Mesendoderm (in vitro differentiated cells): ENCODE data around the gene KRTAP4-5.
"Not testable (repeated sequence)": the region's sequence is repeated elsewhere in the genome, so short reads cannot be mapped to it uniquely, and the experiment has no call there.

ENCODE experiments used
- DNase-seq: peaks from one replicate; pipeline ENCODE4 v3.0.0; 2013
- H2AK5ac ChIP-seq: 2 replicates; pipeline ENCODE4 v1.6.1; 2013; ENCODE audit warnings: low read length, inconsistent platforms
- H2BK120ac ChIP-seq: 2 replicates; pipeline ENCODE4 v1.6.1; 2013; ENCODE audit warnings: low read depth, mild to moderate bottlenecking, low read length, moderate library complexity, mixed read lengths
- H2BK15ac ChIP-seq: replicated peaks from 2 replicates; pipeline ENCODE4 v1.6.1; 2013; ENCODE audit warnings: low read depth, mild to moderate bottlenecking, moderate library complexity
- H2BK5ac ChIP-seq: 2 replicates; pipeline ENCODE4 v1.6.1; 2013; ENCODE audit warnings: low read length, inconsistent platforms
- H3K18ac ChIP-seq: 2 replicates; pipeline ENCODE4 v1.6.1; 2013; ENCODE audit warnings: mild to moderate bottlenecking, low read length, mixed read lengths
- H3K23ac ChIP-seq: one replicate; pipeline ENCODE4 v1.6.1; 2013; ENCODE audit warnings: low read length
- H3K27ac ChIP-seq: 2 replicates; pipeline ENCODE4 v1.5.1; 2013; ENCODE audit warnings: low read depth, mild to moderate bottlenecking, inconsistent platforms, low read length, moderate library complexity
- H3K27me3 ChIP-seq: 2 replicates; pipeline ENCODE4 v1.6.1; 2013; ENCODE audit warnings: low read length, control low read depth, mild to moderate bottlenecking, inconsistent platforms; ENCODE audit not compliant: insufficient read depth, poor library complexity
- H3K36me3 ChIP-seq: 2 replicates; pipeline ENCODE4 v1.6.1; 2013; ENCODE audit warnings: low read length, inconsistent platforms; ENCODE audit not compliant: control insufficient read depth, insufficient read depth
- H3K4ac ChIP-seq: one replicate; pipeline ENCODE4 v1.6.1; 2013; ENCODE audit warnings: low read depth, mild to moderate bottlenecking, low read length, moderate library complexity
- H3K4me1 ChIP-seq: 2 replicates; pipeline ENCODE4 v1.6.1; 2013; ENCODE audit warnings: low read depth, low read length, inconsistent platforms; ENCODE audit not compliant: control insufficient read depth
- H3K4me2 ChIP-seq: 2 replicates; pipeline ENCODE4 v1.6.1; 2013; ENCODE audit warnings: low read length
- H3K4me3 ChIP-seq: 2 replicates; pipeline ENCODE4 v1.5.1; 2013; ENCODE audit warnings: mild to moderate bottlenecking, low read length
- H3K56ac ChIP-seq: one replicate; pipeline ENCODE4 v1.6.1; 2013; ENCODE audit warnings: low read length
- H3K79me1 ChIP-seq: 2 replicates; pipeline ENCODE4 v1.6.1; 2013; ENCODE audit warnings: low read length, inconsistent platforms
- H3K79me2 ChIP-seq: 2 replicates; pipeline ENCODE4 v1.6.1; 2013; ENCODE audit warnings: mild to moderate bottlenecking, low read length; ENCODE audit not compliant: control insufficient read depth, insufficient read depth
- H3K9ac ChIP-seq: 2 replicates; pipeline ENCODE4 v1.6.1; 2013; ENCODE audit warnings: low read length, inconsistent platforms
- H4K5ac ChIP-seq: one replicate; pipeline ENCODE4 v1.6.1; 2013; ENCODE audit warnings: low read length
- H4K8ac ChIP-seq: one replicate; pipeline ENCODE4 v1.6.1; 2013; ENCODE audit warnings: low read depth, mild to moderate bottlenecking, control low read depth, low read length, moderate library complexity
- WGBS: extraction: QIAGEN DNeasy Blood & Tissue Kit; methylation state at CpG from one replicate; pipeline ENCODE4 v1.1.7; 2013; ENCODE audit warnings: low lambda C conversion rate, missing lambda C conversion rate; ENCODE audit not compliant: insufficient coverage; ENCODE audit errors: extremely low coverage; 5-methylcytosine and 5-hydroxymethylcytosine counted together

The KRTAP4-5 gene

GRCh38 chr17:41121742-41122141 is 27.9 kb downstream of the KRTAP4-5 start:
- Histone ChIP-seq H3K4me1 (no peaks in the 10 kb centered on the region), H2BK120ac (no peak overlapping the region), H2AK5ac (no peak overlapping the region), H4K5ac (no peak overlapping the region), H3K56ac (no peak overlapping the region), H3K4me3 (no peak overlapping the region), H3K36me3 (no peaks in the 10 kb centered on the region), H3K4ac (no peak overlapping the region), H3K27me3 (no peaks in the 10 kb centered on the region), H3K79me2 (no peaks in the 10 kb centered on the region), H3K9ac (no peak overlapping the region), H2BK15ac (no peak overlapping the region), H3K23ac (no peak overlapping the region), H3K18ac (no peak overlapping the region), H3K79me1 (no peaks in the 10 kb centered on the region), H3K27ac (no peak overlapping the region), H4K8ac (no peak overlapping the region), H2BK5ac (no peak overlapping the region), H3K4me2 (no peak overlapping the region)
- WGBS, result no CpG with 5 or more reads among the region's 2 CpGs
- no peak for DNase-seq

- H2BK5ac ChIP-seq, H3K18ac ChIP-seq, H2BK120ac ChIP-seq, H3K27me3 ChIP-seq, H4K5ac ChIP-seq, H3K27ac ChIP-seq, H2AK5ac ChIP-seq, H3K4ac ChIP-seq, H3K23ac ChIP-seq, H2BK15ac ChIP-seq, DNase-seq, H3K4me3 ChIP-seq, H3K4me2 ChIP-seq, H3K79me2 ChIP-seq, H3K9ac ChIP-seq, H4K8ac ChIP-seq, H3K4me1 ChIP-seq, H3K56ac ChIP-seq, H3K36me3 ChIP-seq, H3K79me1 ChIP-seq: not testable (repeated sequence)
- WGBS, result no CpG with 5 or more reads among the region's 11 CpGs
Measured at GRCh38 chr17:41119696-41120690, 29.6 kb downstream of the KRTAP4-5 start.

- no peak for DNase-seq
- H3K36me3 ChIP-seq, result no peaks in the 10 kb centered on the region
- H3K27me3 ChIP-seq, result no peaks in the 10 kb centered on the region
- H3K4me3 ChIP-seq, result no peak overlapping the region
- no peaks in the 10 kb centered on the region for H3K79me2 ChIP-seq
- H3K27ac ChIP-seq, result no peak overlapping the region
- H3K56ac ChIP-seq, result no peak overlapping the region
- no peak overlapping the region for H4K5ac ChIP-seq
- WGBS, result no CpG with 5 or more reads among the region's 4 CpGs
- H4K8ac ChIP-seq, result no peak overlapping the region
- no peak overlapping the region for H3K4ac ChIP-seq
- no peak overlapping the region for H2AK5ac ChIP-seq
- H3K18ac ChIP-seq, result no peak overlapping the region
- H3K23ac ChIP-seq, result no peak overlapping the region
- no peak overlapping the region for H3K4me2 ChIP-seq
- no peak overlapping the region for H2BK15ac ChIP-seq
- no peaks in the 10 kb centered on the region for H3K79me1 ChIP-seq
- no peak overlapping the region for H3K9ac ChIP-seq
- H2BK5ac ChIP-seq, result no peak overlapping the region
- H2BK120ac ChIP-seq, result no peak overlapping the region
- H3K4me1 ChIP-seq, result no peaks in the 10 kb centered on the region
Measured at GRCh38 chr17:41118721-41119120, 30.9 kb downstream of the KRTAP4-5 start.

DNA sequence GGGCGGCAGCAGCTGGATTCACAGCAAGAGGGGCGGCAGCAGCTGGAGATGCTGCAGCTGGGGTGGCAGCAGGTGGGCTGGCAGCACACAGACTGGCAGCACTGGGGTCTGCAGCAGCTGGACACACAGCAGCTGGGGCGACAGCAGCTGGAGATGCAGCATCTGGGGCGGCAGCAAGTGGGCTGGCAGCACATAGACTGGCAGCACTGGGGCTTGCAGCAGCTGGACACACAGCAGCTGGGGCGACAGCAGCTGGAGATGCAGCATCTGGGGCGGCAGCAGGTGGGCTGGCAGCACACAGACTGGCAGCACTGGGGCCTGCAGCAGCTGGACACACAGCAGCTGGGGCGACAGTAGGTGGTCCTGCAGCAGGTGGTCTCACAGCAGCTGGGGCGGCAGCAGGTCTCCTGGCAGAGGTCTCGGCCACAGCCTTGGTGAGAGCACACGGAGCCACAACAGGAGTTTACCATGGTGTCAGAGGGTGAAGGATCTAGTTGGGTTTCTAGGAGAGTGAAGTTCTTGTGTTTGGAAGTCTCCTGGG is 31.7 kb downstream of the KRTAP4-5 start, which contains the start of gene KRTAP4-11:
Gene KRTAP4-11 (minus strand): TSS at position 528 of the 541 bp plus-strand sequence. CDS start 58 bp downstream, at position 470.
- not testable (repeated sequence) for H2BK5ac ChIP-seq, H3K4me2 ChIP-seq, H3K79me1 ChIP-seq, H3K23ac ChIP-seq, H3K18ac ChIP-seq, H3K27ac ChIP-seq, H3K4ac ChIP-seq, H2BK120ac ChIP-seq, H3K79me2 ChIP-seq, DNase-seq, H4K5ac ChIP-seq, H2BK15ac ChIP-seq, H3K36me3 ChIP-seq, H3K4me3 ChIP-seq, H3K9ac ChIP-seq, H4K8ac ChIP-seq, H2AK5ac ChIP-seq, H3K56ac ChIP-seq, H3K27me3 ChIP-seq, H3K4me1 ChIP-seq
- no CpG with 5 or more reads among the region's 10 CpGs for WGBS

GRCh38 chr17:41116297-41116696 is 33.3 kb downstream of the KRTAP4-5 start:
- DNase-seq, result no peak

More at GRCh38 chr17:41116297-41116696, 33.3 kb downstream of the KRTAP4-5 start:
- H3K4ac ChIP-seq, result no peak overlapping the region
- no peak overlapping the region for H3K23ac ChIP-seq
- H3K27ac ChIP-seq, result no peak overlapping the region
- H2BK5ac ChIP-seq, result no peak overlapping the region
- no peak overlapping the region for H4K5ac ChIP-seq
- H3K79me1 ChIP-seq, result no peaks in the 10 kb centered on the region
- H2BK15ac ChIP-seq, result no peak overlapping the region
- H2AK5ac ChIP-seq, result no peak overlapping the region
- H3K4me1 ChIP-seq, result no peaks in the 10 kb centered on the region
- no peak overlapping the region for H3K4me3 ChIP-seq
- H4K8ac ChIP-seq, result no peak overlapping the region
- no peak overlapping the region for H3K9ac ChIP-seq
- WGBS, result no CpG with 5 or more reads among the region's 5 CpGs
- H3K4me2 ChIP-seq, result no peak overlapping the region
- H3K18ac ChIP-seq, result no peak overlapping the region
- no peak overlapping the region for H3K56ac ChIP-seq
- H3K79me2 ChIP-seq, result no peaks in the 10 kb centered on the region
- H3K36me3 ChIP-seq, result no peaks in the 10 kb centered on the region
- H3K27me3 ChIP-seq, result no peaks in the 10 kb centered on the region
- H2BK120ac ChIP-seq, result no peak overlapping the region
